Inferior parietal cortex (tissue), 1 donor: Measurements from ENCODE around the gene CCNB3.
"Not testable (repeated sequence)": the region's sequence is repeated elsewhere in the genome, so short reads cannot be mapped to it uniquely, and the experiment has no call there.

Source experiments
- DNase-seq: peaks from one replicate; pipeline ENCODE4 v3.0.0-alpha.2; 2016; ENCODE audit errors: extremely low spot score

CCNB3 gene, protein sequence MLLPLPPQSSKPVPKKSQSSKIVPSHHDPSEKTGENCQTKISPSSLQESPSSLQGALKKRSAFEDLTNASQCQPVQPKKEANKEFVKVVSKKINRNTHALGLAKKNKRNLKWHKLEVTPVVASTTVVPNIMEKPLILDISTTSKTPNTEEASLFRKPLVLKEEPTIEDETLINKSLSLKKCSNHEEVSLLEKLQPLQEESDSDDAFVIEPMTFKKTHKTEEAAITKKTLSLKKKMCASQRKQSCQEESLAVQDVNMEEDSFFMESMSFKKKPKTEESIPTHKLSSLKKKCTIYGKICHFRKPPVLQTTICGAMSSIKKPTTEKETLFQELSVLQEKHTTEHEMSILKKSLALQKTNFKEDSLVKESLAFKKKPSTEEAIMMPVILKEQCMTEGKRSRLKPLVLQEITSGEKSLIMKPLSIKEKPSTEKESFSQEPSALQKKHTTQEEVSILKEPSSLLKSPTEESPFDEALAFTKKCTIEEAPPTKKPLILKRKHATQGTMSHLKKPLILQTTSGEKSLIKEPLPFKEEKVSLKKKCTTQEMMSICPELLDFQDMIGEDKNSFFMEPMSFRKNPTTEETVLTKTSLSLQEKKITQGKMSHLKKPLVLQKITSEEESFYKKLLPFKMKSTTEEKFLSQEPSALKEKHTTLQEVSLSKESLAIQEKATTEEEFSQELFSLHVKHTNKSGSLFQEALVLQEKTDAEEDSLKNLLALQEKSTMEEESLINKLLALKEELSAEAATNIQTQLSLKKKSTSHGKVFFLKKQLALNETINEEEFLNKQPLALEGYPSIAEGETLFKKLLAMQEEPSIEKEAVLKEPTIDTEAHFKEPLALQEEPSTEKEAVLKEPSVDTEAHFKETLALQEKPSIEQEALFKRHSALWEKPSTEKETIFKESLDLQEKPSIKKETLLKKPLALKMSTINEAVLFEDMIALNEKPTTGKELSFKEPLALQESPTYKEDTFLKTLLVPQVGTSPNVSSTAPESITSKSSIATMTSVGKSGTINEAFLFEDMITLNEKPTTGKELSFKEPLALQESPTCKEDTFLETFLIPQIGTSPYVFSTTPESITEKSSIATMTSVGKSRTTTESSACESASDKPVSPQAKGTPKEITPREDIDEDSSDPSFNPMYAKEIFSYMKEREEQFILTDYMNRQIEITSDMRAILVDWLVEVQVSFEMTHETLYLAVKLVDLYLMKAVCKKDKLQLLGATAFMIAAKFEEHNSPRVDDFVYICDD (N-terminal part only)

GRCh38 chrX:50204364-50204899 lies at the start of gene CCNB3:
CCNB3 (plus strand) TSS chrX:50204765; CDS start chrX:50285164, 80,399 bp downstream.
- peak; percentile 59 for DNase-seq

GRCh38 chrX:50157545-50158135 lies 46.9 kb upstream of the CCNB3 start:
- DNase-seq = no peak

GRCh38 chrX:50158593-50158992 lies 46.0 kb upstream of the CCNB3 start:
- no peak for DNase-seq

- DNase-seq = no peak
Measured at GRCh38 chrX:50161127-50161526, 43.4 kb upstream of the CCNB3 start.

DNA sequence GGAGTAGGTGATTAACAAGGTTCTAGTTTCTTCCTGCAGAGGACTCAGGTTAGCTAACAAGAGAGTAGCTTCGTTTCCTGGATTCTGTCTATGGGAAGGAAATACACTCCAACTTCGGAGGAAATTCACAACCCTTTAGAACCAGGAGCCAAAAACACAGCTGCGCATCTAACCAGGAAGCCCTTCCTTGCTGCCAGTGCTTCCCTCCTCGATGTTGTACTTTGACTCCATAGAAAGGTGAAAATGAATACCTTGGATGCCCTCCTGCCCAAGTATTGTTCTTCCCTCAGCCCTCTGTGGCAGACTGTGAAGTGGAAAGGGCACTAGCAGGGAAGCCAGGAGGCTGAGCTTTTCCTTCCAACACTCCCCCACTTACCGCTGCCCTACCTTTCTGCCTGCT lies 38.8 kb upstream of the CCNB3 start:
- no peak for DNase-seq

GRCh38 chrX:50167366-50167765 lies 37.2 kb upstream of the CCNB3 start:
- no peak for DNase-seq

DNA sequence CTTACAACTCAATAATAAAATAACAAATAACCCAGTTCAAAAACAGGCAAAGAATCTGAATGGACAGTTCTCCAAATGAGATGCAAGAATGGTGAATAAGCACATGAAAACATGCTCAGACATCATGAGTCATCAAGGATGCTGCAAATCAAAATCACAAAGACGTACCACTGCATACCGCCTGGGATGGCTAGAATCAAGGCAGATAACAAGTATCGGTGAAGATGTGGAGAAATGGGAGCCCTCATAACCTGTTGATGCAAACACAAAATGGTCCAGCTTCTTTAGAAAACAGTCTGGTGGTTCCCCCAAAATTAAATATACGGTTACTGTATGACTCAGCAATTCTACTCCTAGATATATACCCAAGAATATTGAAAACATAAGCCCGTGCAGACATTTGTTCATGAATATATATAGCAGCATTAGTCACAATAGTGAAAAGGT lies 36.3 kb upstream of the CCNB3 start:
- DNase-seq = no peak

DNA sequence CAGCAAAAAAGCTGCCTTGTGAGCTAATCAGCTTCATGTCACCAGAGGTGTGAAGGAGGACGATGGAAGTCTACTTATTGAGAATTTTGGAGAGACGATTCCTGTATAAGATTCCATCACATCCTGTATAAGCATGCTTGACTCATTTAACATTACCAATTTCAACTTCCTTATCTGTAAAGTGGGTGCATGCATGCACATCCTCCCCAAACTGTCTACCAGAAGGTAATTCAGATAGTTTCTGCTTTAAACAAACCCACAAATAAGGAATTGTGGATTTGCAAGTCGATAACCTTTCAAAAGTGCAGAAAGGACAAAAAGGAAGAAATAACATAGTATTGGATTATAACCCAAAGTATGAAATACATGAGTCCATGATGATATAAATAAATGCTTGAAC lies 34.8 kb upstream of the CCNB3 start:
- no peak for DNase-seq

DNA sequence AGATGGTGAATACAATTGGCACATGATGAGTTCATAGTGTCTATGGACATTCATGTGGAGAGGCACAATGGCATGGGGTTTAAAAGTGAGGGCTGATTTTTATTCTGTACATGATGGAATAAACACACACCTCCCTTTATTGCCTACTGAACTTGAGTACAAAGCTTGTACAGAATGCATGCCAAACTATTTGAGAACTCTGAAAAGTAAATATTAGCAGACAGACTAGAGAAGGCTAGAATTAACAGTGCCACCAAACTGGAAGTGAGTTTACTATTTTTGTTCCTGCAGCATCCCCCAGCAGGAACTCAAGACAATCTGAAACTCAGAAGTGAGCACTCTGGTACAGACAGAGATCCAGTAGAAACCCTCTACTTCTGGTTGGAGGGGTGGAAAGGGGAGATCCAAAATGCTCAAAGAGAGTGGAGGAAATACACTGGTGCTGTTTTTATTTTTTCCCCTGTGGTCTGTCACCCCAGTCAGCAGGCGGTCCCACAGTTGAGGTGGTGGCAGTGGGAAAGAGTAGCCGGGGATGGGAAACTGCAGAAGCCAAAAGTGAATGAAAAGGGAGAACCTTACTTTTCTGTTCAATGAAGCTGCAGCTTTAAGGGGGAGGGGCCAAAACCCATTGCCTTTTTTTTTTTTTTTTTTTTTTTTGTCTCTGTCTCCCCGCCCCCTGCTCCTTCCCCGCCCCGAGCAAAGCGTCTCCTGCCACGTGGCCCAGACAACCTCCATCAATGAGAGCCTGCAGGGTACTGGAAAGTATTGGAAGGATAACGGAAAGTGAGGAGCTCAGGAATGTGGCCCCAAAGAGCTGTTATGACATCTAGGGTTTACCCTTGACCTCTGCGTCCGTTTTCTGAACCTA lies 24.3 kb upstream of the CCNB3 start:
- no peak for DNase-seq

GRCh38 chrX:50183891-50184290 lies 20.7 kb upstream of the CCNB3 start:
- no peak for DNase-seq

DNA sequence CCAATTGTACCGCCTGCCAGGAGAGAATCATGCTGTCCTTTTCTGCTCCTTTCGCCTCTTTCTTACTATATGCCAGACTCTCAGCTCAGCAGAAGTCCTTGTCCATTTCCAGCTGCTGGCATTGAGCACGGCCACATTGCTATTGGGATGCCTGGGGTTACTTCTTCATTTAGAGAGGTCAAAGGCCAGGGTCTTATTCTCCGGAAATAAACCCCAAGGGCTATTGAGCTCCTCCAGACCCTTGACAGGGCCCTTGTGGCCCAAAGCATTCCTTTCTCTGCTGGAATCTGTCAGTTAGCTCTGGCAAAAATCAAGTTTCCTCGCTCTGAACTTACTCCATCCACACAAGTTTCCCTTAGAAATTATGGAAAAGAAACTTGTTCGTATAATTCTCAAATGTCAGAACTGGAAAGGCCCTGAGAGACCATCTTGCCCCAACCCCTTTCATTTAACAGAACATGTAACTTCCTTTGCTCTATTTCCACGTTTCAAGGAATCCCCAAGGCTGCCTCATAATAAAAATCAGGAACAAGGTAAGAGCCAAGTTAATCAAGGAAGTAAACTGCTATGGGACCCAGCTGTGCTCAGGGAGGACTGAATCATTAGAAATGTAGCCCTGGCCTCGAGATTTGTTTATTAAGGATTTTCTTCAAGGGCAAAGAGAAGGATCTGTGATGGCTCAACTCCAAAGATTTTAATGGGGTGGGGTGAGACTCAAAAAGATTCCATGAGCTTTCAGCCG lies 15.5 kb upstream of the CCNB3 start:
- no peak for DNase-seq

DNA sequence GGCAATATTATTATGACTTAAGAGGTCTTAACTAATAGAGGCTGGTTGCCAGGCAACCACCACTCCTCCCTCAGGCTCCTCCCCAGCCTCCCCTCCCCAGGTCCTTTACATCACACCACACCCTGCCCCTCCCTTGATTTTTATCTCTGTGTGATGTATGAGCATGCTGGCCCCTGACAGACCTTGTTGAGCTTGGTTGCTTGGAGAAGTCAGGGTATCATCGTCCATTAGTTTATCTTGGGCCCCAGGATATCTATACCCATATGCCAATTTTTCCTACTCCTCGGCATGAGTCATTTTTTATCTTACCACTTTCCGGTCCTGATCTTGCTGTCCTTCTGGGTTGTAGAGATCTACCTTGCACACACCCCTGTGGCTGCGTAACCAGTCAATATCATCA lies 6.2 kb upstream of the CCNB3 start:
- no peak for DNase-seq

- no peak for DNase-seq
Measured at GRCh38 chrX:50200907-50201306, 3.7 kb upstream of the CCNB3 start, which contains the start of gene AKAP4. AKAP4 (minus strand) TSS chrX:50201007; CDS start chrX:50200889, 118 bp downstream.

DNA sequence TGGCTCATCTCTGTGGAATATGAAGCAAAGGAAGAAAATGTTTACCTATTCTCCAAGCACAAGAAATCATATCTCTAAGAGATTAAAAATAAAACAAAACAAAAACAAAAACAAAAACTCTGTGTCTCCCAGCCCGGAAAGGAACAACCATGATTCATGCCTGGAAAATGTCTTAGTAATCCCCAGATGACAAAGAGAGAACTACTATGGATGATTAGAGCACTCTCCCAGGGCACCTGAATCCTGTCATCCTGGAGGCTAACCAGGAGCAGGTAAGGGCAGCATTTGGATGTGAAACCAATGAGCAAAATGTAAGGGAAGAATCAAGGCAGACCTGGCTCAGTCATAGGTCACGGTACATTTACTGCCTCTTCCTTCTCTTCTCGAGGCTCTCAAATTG lies 2.0 kb upstream of the CCNB3 start:
- no peak for DNase-seq

DNA sequence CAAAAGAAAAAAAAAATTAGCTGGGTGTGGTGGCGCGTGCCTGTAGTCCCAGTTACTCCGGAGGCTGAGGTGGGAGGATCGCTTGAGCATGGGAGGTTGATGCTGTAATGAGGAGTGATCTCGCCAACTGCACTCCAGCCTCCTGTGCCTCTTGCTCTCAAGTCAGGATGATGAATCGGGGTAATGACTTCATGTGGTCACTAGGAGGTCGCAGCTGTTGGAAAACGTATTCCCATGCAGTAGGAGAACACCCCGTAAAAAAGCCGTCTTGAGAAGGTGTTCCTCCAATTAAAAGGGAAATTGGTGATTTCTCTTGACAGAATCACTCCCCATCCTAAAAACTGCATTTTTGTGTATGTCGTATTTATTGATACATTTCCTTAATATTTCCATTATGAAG lies 2.2 kb downstream of the CCNB3 start:
- no peak for DNase-seq

GRCh38 chrX:50211510-50211909 lies 6.9 kb downstream of the CCNB3 start:
- no peak for DNase-seq

DNA sequence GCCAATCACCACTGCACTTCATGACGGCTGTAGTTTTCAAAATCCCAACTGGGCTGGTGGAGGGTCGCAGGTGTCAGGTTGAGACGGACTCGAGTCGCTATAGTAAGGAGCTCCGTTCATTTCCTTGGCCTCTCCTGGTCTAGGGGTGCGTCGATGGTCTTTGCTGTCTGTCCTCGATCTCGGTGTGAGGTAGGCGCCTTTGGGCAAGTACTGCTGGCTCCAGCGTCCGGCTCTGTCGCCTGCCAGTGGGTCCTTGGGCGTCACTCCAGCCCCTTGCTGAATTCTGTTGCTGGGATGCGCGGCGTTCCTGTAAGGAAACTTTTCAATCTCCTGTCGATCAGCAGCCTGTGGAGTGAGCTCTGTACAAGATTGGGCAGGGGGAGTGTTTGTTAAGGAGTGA lies 76.7 kb downstream of the CCNB3 start:
- DNase-seq = no peak

DNA sequence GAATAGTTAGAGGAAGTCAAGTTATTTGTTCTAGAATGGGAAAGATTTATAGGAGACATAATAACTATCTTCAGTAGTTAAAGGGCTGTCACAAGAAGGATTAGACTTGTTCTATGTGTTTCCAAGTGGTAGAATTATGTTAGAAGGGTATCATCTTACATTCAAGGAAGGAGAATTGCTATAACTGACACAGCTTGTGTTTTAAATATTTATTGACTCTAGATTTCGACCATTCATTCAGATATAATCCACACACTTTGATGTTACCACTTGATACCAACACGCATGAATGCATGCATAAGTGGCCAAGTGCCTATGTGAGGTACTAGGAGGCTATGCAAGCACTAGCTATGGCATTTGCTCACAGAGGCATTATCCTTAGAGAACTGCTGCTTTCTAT lies 122.7 kb downstream of the CCNB3 start:
- DNase-seq = no peak

DNA sequence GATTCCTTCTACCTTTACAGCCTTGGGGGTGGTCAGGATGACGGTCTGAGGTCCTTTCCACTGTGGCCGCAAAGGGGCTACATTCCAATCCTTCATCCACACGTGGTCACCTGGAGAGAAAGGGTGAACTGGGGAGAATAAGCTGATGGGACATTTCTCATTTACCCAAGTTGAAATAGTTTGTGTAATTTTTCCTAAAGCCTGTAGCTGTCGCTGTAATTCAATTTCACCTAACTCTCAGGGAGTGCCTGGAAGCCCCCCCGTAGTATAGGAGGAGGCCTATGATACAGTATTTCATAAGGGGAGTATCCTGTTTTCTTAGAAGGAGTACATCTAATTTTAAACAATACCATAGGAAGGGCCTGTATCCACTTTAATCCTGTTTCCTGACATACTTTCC lies 128.1 kb downstream of the CCNB3 start:
- DNase-seq = not testable (repeated sequence)

GRCh38 chrX:50333308-50333707 lies 128.7 kb downstream of the CCNB3 start:
- no peak for DNase-seq
